Stomach (tissue), 9 donors: Measurements from ENCODE around the gene PDXK. TPM values are rescaled to one million over a fixed set of nuclear protein-coding genes. Genes with fewer than 3 reads are reported as not detected.

Source experiments
- DNase-seq, 2 donors: peaks; one replicate each; pipeline versions ENCODE4 v3.0.0 to v3.0.0-alpha.2; 2013 to 2019
- H3K27ac ChIP-seq, 5 donors: fragments of 200-600 bp in 4 of 5; sonication (generic) in 4 of 5; one replicate each; pipeline ENCODE4 v1.5.1; 2013 to 2019; ENCODE audit warnings: mild to moderate bottlenecking in 1 of 5, moderate library complexity in 1 of 5
- H3K27me3 ChIP-seq, 3 donors: fragments of 200-600 bp; sonication (generic); one replicate each; pipeline ENCODE4 v1.5.1; 2017 to 2019; ENCODE audit warnings: mixed run types in 1 of 3
- H3K36me3 ChIP-seq, 4 donors: fragments of 200-600 bp; sonication (generic); 1 replicate in 3 of 4; 2 replicates in 1 of 4; pipeline ENCODE4 v1.5.1; 2016 to 2019
- H3K4me1 ChIP-seq, 4 donors: fragments of 200-600 bp; sonication (generic); one replicate each; pipeline ENCODE4 v1.5.1; 2016 to 2019
- H3K4me3 ChIP-seq, 4 donors: fragments of 200-600 bp; sonication (generic) in 3 of 4; one replicate each; pipeline ENCODE4 v1.5.1; 2016 to 2019; ENCODE audit warnings: mild to moderate bottlenecking in 1 of 4
- H3K9me3 ChIP-seq, 4 donors: fragments of 200-600 bp; sonication (generic); one replicate each; pipeline ENCODE4 v1.5.1; 2016 to 2019
- CTCF ChIP-seq, 7 experiments: fragments of 450-650 bp in 4 of 7; fragments of 200-600 bp in 3 of 7; sonication (generic) in 3 of 7; IDR thresholded peaks; one replicate each; pipeline ENCODE4 v1.5.1; 2016 to 2019; ENCODE audit warnings: antibody characterized with exemption in 7 of 7, control low read depth in 2 of 7, mild to moderate bottlenecking in 1 of 7
- EP300 ChIP-seq: sonication (generic); formaldehyde crosslinking; IDR thresholded peaks from one replicate; pipeline ENCODE4 v1.6.1; 2017; ENCODE audit warnings: antibody characterized with exemption
- POLR2A ChIP-seq, 4 donors: fragments of 450-650 bp; IDR thresholded peaks; one replicate each; pipeline ENCODE4 v1.6.1; 2016; ENCODE audit warnings: antibody characterized with exemption in 4 of 4, control low read depth in 2 of 4, mild to moderate bottlenecking in 1 of 4, moderate library complexity in 1 of 4
- POLR2AphosphoS5 ChIP-seq, 3 donors: sonication (generic); formaldehyde crosslinking; IDR thresholded peaks; one replicate each; pipeline ENCODE4 v1.6.1; 2016; ENCODE audit warnings: antibody characterized with exemption in 3 of 3
- WGBS, 5 donors: extraction: QIAGEN DNeasy Blood & Tissue Kit in 3 of 5; methylation state at CpG; one replicate each; pipeline versions ENCODE4 v1.1.5 to v1.1.7; 2013 to 2018; 5-methylcytosine and 5-hydroxymethylcytosine counted together
- intact Hi-C: fragments of 100-400 bp; cut with DNase I; formaldehyde crosslinking; loops from one replicate; pipeline ENCODE4 v1.15.1; 2023; ENCODE audit warnings: low total_unique reads
- polyA plus RNA-seq, 3 donors: library from polyadenylated mRNA; stranded (reverse); fragments of 200-250 nt; gene quantifications; one replicate each; pipeline ENCODE4 v1.2.3, GENCODE V29; 2013
- total RNA-seq, 5 donors: library from RNA; depleted of rRNA; stranded (reverse); fragments of >200 nt; gene quantifications; one replicate each; pipeline versions ENCODE4 v1.1.0 to v1.2.3, GENCODE V29; 2014 to 2016
- donor health status: healthy with polysubstance abuse.
- donor health status: Bipolar disorder and iron deficiency.
- donor health status: healthy.

PDXK gene
- total and polyA plus RNA-seq, 8 donors = 36.7 to 139 (median 52.3) TPM

- Histone ChIP-seq H3K4me3 (no peak overlapping the region), H3K9me3 (no peaks in the 10 kb centered on the region), H3K4me1 (peaks cover 0 to 9% (median 6%) of the 10 kb centered on the region in 4 donors), H3K36me3 (peaks cover 40 to 86% (median 79%) of the 10 kb centered on the region in 4 donors), H3K27ac (no peak overlapping the region), H3K27me3 (no peaks in the 10 kb centered on the region)
- no peak for DNase-seq
- no peak for TF ChIP-seq CTCF (IDR thresholded peaks at IDR 0.05)
- TF ChIP-seq POLR2A (IDR thresholded peaks at IDR 0.05) = no peak
- TF ChIP-seq EP300 = no peak
- TF ChIP-seq POLR2AphosphoS5 (IDR thresholded peaks at IDR 0.05) = no peak
- intact Hi-C loops = no loop called here
- WGBS, 5 donors = 94 to 98% (median 97%) methylated on average over 18 of the region's 18 CpGs
Measured at GRCh38 chr21:43744725-43745124, 25.8 kb downstream of the PDXK start.

- TF ChIP-seq EP300 (no peak), POLR2AphosphoS5 (IDR thresholded peaks at IDR 0.05) (no peak), POLR2A (IDR thresholded peaks at IDR 0.05) (no peak), CTCF (IDR thresholded peaks at IDR 0.05) (no peak)
- DNase-seq = no peak
- no peaks in the 10 kb centered on the region for H3K9me3 ChIP-seq
- peaks cover 42 to 93% (median 92%) of the 10 kb centered on the region in 4 donors for H3K36me3 ChIP-seq
- WGBS, 5 donors = 88 to 91% (median 90%) methylated on average over 16 of the region's 16 CpGs
- H3K27ac ChIP-seq = no peak overlapping the region
- no peak overlapping the region for H3K4me3 ChIP-seq
- H3K4me1 ChIP-seq = peaks cover 0 to 4% (median 0%) of the 10 kb centered on the region in 4 donors
- H3K27me3 ChIP-seq = no peaks in the 10 kb centered on the region
- intact Hi-C loops = no loop called here
Measured at GRCh38 chr21:43745772-43746517, 27.0 kb downstream of the PDXK start.

DNA sequence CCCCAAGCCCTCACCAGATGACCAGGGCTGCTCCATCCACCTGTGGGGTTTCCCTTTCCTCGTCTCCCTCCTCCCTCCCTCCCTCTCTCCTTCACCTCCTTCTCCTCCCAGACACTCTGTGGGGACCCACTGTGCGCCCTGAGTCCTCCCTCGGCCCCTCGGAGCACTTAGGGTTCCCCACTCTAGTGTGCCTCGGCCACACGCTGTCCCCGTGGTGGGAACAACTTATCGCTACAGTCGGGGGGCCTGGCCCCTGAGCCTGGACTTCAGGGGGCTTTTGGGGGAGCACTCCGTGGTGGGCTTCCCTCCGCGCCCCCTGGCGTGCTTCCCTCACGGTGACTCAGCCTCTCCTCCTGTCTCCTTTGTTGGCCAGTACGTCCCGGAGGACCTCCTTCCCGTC, 29.7 kb downstream of the PDXK start:
- peaks cover 62 to 100% (median 100%) of the 10 kb centered on the region in 4 donors for H3K36me3 ChIP-seq
- DNase-seq = no peak
- no peak overlapping the region for H3K27ac ChIP-seq
- intact Hi-C loops = no loop called here
- no peak overlapping the region for H3K4me3 ChIP-seq
- no peaks in the 10 kb centered on the region for H3K9me3 ChIP-seq
- no peaks in the 10 kb centered on the region for H3K4me1 ChIP-seq
- no peaks in the 10 kb centered on the region for H3K27me3 ChIP-seq
- TF ChIP-seq EP300 = no peak
- no peak for TF ChIP-seq POLR2AphosphoS5 (IDR thresholded peaks at IDR 0.05)
- no peak for TF ChIP-seq POLR2A (IDR thresholded peaks at IDR 0.05)
- TF ChIP-seq CTCF (IDR thresholded peaks at IDR 0.05) = no peak
- WGBS, 5 donors = 94 to 96% (median 95%) methylated on average over 17 of the region's 17 CpGs

GRCh38 chr21:43749651-43750262, 30.8 kb downstream of the PDXK start:
- 79 to 91% (median 84%) methylated on average over 15 to 18 of the region's 18 CpGs for WGBS, 5 donors
- H3K9me3 ChIP-seq = no peaks in the 10 kb centered on the region
- DNase-seq = no peak
- TF ChIP-seq POLR2AphosphoS5 (IDR thresholded peaks at IDR 0.05) (no peak), CTCF (IDR thresholded peaks at IDR 0.05) (no peak), EP300 (no peak), POLR2A (IDR thresholded peaks at IDR 0.05) (no peak)
- intact Hi-C loops = loop anchor here (10.0 kb wide), 2 partner anchors 55 to 95 kb away; no protein-coding TSS in a partner anchor
- H3K4me1 ChIP-seq = no peaks in the 10 kb centered on the region
- no peak overlapping the region for H3K4me3 ChIP-seq
- no peaks in the 10 kb centered on the region for H3K27me3 ChIP-seq
- no peak overlapping the region for H3K27ac ChIP-seq
- peaks cover 61 to 100% (median 100%) of the 10 kb centered on the region in 4 donors for H3K36me3 ChIP-seq
